Measurements from ENCODE around the gene MMP24. TPM values are rescaled to one million over a fixed set of nuclear protein-coding genes. Genes with fewer than 3 reads are reported as not detected.

The MMP24 gene
- total and polyA plus RNA-seq, 2 of the 13 experiments (the other 11 are each of a cell fraction or from before 2014, with no cell fraction given): 0.29 to 0.35 TPM

GRCh38 chr20:35207950-35208611 is 18.4 kb upstream of the MMP24 start (continued):
- TF ChIP-seq ARID2 (CRISPR knock-in tag; IDR thresholded peaks at IDR 0.05; ENCODE audit: borderline replicate concordance) (0 out of 2 replicates have a peak, but pooled peaks have one; percentile 51), PBX2 (CRISPR knock-in tag; IDR thresholded peaks at IDR 0.05) (no peak), HNF1A (IDR thresholded peaks at IDR 0.05; ENCODE audit: low read depth) (0 out of 2 replicates have a peak, but pooled peaks have one; percentile 16), HNF1A (CRISPR knock-in tag; IDR thresholded peaks at IDR 0.05; ENCODE audit: borderline replicate concordance) (0 out of 2 replicates have a peak, but pooled peaks have one; percentile 15), PHF8 (CRISPR knock-in tag; IDR thresholded peaks at IDR 0.05) (no peak), ZNF350 (CRISPR knock-in tag; IDR thresholded peaks at IDR 0.05; ENCODE audit: borderline replicate concordance, low read depth) (peak; percentile 56; the same call in 1 of the 2 replicates), AFF4 (CRISPR knock-in tag; IDR thresholded peaks at IDR 0.05) (no peak), MXD4 (CRISPR knock-in tag; IDR thresholded peaks at IDR 0.05) (peak; percentile 55; the same call in 1 of the 2 replicates), ZHX1 (CRISPR knock-in tag; IDR thresholded peaks at IDR 0.05; ENCODE audit: low read depth) (0 out of 2 replicates have a peak, but pooled peaks have one; percentile 26), HDAC6 (IDR thresholded peaks at IDR 0.05; ENCODE audit: low read depth, low read length) (no peak), CTCF (CRISPR knock-in tag; IDR thresholded peaks at IDR 0.05) (peak; percentile 97), ZBTB7A (CRISPR knock-in tag; IDR thresholded peaks at IDR 0.05) (no peak), KLF16 (CRISPR knock-in tag; IDR thresholded peaks at IDR 0.05) (peak in 1 of 2 experiments; percentile 40; a peak in 2 of 4 replicates)

All from HepG2 (cell line).